CD4-positive, alpha-beta T cell treated with Interferon alpha-2 for 1 hour (primary cell): Measurements from ENCODE around the gene ADGRV1.
"Not testable (repeated sequence)": the region's sequence is repeated elsewhere in the genome, so short reads cannot be mapped to it uniquely, and the experiment has no call there.

Experiments
- DNase-seq, 2 donors: peaks; one replicate each; pipeline ENCODE4 v3.0.0-alpha.2; 2020 to 2022

The ADGRV1 gene

DNA sequence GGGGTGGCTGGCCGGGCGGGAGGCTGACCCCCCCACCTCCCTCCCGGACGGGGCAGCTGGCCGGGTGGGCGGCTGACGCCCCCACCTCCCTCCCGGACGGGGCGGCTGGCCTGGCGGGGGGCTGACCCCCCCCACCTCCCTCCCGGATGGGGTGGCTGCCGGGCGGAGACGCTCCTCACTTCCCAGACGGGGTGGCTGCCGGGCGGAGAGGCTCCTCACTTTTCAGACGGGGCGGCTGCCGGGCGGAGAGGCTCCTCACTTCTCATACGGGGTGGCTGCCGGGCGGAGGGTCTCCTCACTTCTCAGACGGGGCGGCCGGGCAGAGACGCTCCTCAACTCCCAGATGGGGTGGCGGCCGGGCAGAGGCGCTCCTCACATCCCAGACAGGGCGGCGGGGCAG lies 37.2 kb downstream of the ADGRV1 start:
- not testable (repeated sequence) for DNase-seq

DNA sequence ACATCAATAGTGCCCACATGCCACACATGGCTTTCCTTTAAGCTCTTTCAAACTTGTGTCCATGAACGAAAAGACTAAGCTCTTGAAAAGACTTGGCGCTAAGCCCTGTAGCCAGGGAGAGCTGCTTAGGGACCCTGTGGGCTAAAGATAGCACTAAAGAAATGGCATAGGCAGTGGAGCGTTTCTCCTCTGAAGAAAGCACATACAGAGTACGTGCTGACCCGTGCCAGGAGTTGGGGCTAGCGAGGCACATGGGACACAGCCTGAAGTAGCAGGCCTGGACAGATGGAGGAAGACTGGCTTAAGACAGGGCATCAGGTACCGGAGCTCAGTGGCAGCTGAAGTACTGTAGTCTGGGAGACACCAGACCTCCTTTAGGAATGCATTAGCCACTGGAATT lies 39.7 kb downstream of the ADGRV1 start:
- no peak for DNase-seq

DNA sequence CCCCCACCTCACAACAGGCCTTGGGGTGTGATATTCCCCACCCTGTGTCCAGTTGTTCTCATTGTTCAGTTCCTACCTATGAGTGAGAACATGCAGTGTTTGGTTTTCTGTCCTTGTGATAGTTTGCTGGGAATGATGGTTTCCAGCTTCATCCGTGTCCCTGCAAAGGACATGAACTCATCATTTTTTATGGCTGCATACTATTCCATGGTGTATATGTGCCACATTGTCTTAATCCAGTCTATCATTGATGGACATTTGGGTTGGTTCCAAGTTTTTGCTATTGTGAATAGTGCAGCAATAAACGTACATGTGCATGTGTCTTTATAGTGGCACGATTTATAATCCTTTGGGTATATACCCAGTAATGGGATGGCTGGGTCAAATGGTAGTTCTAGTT lies 41.7 kb downstream of the ADGRV1 start:
- not testable (repeated sequence) for DNase-seq

DNA sequence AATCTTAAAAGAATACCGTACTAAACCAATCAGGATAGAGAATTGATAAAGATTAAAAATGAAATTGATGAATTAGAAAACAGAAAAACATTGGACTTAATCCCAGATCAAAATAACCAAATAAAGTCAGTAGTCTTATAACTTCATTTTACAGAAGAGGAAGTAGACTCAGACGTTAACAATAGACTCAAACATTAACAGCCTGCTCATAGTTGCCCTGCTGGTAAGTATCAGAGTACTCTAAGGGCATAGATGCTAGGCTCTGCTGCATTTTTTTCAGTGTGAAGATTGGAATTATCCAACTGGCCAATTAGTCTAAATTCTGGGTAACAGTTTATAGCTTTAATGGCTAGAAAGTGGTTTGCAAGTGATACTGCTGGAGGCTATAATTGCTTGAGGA lies 42.9 kb downstream of the ADGRV1 start:
- DNase-seq: no peak

DNA sequence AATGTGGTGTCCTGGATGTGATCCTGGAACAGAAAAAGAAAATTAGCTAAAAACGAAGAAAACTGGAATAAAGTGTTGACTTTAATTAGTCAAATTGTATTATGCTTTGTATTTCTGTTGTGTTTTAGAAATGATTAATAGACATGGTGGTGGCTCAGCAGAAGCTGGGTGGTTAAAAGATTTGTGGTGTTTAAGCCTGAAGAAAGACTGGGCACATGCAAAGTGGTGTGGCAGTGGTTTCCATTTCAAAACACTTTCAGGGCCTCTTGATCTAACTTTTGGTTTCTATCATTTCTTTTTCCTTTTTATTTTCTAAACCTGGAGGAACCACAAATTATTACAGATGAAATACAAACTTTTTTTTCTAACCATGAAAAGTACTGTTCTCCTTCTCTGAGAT lies 44.1 kb downstream of the ADGRV1 start:
- DNase-seq: no peak

DNA sequence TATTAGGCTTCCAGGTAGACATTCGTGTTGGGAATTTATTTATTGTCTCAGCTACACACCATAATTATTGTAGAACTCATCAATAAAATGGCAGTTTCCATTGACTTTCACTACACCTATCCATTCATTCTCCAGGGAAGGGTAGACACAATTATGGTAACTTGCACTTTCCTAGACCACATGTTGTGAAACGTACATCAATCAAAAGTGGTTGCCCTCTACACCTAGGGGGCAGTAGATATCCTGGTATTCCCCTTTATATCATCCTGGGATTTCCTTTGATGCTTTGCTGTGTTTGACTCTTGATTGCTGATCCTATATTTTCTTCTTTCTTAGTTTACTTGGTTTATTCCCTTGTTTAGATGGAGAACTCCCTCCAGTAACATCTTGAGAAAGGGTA lies 47.9 kb downstream of the ADGRV1 start:
- DNase-seq: no peak

DNA sequence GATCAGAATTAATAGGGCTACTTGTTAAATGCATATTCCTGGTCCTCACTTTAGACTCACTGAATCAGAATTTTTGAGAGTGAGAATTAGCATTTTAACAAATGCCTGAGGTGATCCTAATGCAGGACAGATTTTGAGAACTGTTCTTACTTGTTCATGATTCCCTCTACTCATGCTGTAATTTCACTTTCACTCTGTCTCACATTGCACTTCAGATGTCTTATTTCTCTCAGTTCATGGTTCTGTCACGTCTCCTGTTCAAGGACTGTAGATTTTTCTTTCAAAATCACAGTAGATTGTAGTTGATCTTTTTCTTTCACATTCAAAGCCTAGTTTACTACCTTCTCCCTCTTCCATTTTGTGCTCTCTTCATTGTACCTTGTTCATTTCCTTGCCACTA lies 54.3 kb downstream of the ADGRV1 start:
- DNase-seq: no peak

DNA sequence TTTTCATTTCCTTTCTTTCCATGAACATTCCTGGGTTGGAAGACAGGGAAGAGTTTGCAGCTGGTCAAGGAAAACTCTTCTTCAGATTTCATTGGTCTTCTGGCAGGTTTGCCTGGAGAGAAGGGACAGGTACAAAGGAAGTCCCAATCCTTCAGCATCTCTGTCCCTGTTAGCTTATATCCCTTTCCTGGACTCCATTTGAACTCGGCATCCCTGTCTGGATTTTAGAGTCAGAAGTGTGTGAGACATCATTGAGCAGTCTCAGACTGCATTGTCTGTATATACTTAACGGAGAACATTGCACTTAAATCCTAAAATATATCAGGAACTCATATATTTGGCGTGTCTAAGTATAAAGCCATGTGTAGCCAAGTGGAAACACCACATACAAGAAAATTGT lies 54.9 kb downstream of the ADGRV1 start:
- no peak for DNase-seq

DNA sequence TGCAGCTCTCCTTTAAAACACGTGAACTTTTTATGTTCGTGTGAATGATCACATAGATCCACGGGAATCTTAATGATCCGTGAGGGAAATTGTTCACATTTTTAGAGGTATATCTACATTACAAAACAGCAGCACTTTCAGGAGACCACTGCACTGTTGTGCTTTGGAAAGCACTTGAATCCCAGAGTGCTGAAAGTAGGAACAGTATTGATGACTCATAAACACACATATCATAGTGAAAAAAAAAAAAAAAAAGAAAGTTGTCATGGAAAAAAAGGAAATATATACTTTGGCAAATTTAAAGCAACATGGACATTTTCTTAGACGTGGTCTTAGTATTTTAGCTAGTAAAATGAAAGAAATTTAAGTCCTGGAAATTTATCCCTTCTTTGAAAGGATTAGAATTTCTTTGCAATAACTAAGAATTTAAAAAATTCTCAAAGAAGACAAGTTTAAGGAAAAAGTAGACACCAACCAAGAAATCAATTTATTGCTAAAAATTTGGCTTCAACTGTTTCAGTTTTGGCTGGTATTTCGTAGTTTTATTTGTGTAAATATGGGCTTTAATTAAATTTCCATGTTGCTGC lies 55.4 kb downstream of the ADGRV1 start:
- DNase-seq: no peak

DNA sequence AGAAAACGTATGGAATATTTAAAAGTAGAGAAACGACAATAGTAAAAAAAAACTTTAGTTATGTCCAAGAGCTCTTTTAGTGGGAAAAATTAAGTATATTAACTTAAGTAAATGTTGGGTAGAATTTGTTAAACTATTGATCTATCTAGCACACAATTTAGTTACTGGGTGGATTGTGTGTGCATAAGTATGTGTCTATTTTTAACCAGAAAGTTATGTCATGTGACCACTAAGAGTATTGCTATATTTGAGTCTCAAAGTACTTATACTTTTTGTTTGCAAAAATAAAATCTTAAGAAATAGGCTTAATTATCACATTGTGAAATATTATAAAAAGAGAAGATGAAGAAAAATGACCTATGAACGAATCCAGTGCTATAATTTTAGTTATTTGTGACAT lies 56.8 kb downstream of the ADGRV1 start:
- DNase-seq: no peak

DNA sequence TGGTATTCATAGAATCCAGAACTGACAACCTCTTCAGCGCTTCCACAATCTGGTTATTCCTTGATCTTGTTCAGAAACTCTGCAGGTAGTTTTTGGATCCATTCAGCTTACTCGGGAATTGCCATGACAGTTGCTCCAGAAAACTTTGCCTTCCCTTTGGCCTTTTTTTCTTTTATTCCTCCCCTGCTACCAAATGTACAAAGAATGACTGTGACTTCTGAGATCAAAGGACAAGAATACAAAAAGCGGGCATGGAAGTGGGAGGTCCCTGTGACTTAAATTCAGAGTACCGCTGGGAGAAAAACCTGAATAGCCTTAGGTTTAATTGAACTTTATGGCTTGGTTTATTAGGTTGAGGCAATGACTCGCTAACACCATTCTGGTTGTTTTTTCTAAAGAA lies 59.5 kb downstream of the ADGRV1 start:
- DNase-seq: no peak

DNA sequence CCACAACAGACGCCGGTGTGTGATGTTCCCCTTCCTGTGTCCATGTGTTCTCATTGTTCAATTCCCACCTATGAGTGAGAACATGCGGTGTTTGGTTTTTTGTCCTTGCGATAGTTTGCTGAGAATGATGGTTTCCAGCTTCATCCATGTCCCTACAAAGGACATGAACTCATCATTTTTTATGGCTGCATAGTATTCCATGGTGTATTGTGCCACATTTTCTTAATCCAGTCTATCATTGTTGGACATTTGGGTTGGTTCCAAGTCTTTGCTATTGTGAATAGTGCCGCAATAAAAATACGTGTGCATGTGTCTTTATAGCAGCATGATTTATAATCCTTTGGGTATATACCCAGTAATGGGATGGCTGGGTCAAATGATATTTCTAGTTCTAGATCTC lies 61.2 kb downstream of the ADGRV1 start:
- not testable (repeated sequence) for DNase-seq

DNA sequence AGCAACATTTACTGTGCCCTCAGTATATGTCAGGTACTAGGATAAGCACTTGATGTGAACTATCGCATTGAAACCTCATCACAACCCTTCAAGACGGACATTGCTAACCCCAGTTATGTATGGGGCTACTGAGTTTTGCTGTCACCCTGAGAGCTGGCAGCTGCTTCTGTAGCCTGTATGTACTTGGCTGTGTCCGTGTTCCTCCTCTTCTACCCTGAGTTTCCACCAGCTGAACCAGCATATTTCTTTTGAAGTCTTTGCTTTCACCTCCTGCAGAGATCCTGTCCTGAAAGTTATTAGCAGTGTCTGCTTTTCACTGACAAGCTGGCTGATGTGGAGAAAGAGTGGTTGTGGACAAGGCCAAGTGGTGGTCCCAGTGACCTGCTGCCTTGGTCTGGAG lies 63.3 kb downstream of the ADGRV1 start:
- no peak for DNase-seq

DNA sequence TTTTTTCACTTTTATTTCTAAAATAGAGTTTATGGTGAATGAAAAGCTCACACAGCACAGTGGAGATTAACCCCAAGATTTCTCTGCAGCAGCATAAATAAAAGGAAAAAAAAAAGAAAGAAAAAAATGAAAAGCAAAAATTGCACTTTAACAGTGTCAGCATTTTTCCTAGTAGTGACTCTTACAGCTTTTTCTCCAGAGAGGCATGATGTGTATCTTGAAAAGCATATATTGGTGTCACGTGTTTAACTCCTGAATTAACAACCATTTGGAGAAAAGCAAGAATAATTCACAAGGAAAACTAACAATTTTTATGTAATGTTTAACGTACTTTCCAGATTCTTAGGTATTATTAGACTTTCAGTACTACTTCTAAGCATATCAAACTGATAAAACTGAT lies 67.9 kb downstream of the ADGRV1 start:
- DNase-seq: no peak

DNA sequence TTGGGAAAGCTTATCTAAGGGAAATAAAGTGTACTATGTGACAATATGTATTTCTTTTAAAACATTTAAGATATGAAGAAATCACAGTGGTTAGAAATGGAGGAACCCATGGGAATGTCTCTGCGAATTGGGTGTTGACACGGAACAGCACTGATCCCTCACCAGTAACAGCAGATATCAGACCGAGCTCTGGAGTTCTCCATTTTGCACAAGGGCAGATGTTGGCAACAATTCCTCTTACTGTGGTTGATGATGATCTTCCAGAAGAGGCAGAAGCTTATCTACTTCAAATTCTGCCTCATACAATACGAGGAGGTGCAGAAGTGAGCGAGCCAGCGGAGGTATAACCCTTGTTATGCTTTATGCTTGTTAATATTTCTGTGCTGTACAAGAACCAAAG lies 69.9 kb downstream of the ADGRV1 start:
- DNase-seq: no peak

DNA sequence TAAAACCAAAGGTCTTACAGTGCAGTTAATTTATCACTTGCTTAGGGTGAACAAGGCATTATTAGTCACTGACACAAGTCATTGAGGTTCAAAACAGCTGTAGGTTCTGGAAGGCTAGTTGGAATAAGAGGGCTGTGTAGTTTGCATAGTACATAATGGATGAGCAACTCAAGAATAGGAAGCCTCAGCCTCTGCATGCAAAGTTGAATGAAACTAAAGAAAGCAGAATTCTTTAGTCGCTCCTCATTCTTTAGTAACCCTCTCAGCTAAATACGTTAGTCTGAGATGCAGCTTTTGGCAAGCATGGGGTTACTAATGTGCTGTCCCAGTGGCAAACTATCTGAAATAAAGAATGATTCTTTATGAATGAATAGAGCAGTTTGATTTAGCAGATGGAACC lies 74.2 kb downstream of the ADGRV1 start:
- DNase-seq: no peak

DNA sequence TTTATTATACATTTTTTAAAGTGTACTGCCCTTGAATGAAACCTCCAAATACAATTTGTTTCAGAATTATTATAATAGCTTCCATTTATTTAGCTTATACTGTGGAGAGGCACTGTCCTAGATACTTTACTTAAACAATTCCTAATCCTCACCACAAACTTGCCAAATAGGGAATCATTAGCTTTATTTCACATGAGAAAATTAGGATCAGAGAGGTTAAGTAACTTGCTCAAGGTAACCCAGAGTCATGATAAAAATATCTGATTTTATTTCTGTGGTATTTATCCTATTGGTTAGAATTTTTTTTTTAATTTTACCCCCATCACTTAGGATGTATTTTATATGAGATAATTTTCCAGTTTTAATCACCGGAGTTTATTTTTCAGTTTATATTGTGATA lies 78.4 kb downstream of the ADGRV1 start:
- DNase-seq: no peak

DNA sequence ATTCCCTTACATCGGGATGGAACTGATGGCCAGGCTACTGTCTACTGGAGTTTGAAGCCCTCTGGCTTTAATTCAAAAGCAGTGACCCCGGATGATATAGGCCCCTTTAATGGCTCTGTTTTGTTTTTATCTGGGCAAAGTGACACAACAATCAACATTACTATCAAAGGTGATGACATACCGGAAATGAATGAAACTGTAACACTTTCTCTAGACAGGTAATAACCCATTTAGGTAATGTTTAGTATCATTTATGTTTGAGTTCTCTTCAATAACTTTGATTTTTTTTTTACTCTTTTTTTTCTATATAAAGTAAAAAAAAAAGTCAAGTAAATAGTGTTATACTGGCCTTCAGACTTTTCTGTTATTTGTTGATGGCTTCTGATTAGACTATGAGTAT lies 79.1 kb downstream of the ADGRV1 start:
- DNase-seq: no peak

DNA sequence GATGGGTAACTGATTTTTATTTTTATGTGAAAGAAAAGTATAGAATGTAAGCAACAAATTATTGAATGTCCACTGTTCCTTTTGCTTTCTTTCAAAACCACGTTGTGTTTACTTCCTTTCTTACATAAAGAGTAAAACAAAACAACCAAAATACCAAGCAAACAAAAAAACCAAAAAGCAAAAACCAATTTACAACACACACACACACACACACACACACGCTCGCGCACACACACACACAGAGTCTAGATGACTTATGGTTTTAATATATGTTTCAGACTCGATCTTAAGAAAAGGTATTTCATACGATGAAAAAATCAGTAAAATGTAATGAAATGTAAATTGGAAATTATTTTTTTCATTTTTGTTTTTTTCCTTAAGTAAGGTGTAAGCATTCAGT lies 80.3 kb downstream of the ADGRV1 start:
- no peak for DNase-seq

DNA sequence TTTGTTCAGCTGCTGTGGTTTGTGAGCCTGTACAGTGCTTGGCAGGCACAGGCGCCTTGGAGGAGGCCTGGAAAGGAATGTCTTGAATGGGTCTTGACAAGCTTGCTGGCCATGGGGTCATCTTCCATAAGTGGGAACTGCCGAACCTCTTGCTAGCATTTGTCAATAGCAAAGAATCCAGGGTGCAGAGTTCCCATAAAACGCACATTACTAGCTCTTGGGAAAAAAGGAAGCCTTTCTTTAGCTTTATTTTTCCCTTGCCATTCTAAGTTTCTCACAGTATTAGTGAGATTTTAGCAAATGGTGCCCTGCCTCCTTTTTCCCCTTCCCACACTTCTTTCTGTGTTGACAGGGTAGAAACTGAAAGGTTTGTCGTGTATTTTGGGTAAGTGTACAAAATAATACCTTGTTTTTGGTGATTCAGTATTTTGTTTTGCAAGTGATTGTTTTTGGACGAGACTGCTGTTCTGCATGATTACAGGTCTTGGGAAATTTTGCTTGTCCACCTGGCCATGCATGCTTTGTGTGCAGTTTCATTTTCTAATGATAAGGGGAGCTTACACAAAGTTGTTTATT lies 82.0 kb downstream of the ADGRV1 start:
- DNase-seq: no peak

DNA sequence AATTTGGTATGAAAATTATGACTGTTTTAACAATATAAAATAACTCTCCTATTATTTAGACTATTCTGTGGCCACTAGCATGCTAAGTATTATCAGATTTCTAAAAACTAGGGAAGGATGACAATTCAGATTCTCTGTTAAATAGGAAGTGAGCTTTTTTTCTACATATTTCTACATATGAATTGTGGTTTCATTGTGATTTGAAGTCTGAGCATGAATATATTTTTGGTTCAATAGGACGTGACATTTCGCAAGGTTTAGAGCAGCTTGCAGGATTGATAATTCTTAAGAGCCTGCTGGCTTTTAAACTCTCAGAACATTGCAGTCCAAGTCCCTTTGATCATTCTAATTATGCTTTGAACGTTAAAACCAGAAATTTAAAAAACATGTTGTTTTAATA lies 82.9 kb downstream of the ADGRV1 start:
- DNase-seq: no peak

DNA sequence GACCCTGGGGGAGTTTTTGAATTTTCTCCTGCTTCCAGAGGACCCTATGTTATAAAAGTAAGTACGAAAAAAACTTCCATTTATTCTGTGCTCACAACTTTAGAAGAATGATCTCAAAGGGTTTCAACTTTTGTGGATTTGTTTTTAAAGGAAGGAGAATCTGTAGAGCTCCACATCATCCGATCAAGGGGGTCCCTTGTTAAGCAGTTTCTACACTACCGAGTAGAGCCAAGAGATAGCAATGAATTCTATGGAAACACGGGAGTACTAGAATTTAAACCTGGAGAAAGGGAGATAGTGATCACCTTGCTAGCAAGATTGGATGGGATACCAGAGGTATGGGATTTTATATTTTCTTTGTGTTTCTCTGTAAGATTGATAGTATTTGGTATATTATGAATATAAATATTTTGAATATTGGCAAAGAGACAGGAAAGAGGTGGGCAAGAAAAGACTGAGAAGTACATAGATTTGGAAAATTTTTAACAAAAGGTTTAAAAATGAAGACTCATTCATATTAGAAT lies 84.2 kb downstream of the ADGRV1 start:
- no peak for DNase-seq

DNA sequence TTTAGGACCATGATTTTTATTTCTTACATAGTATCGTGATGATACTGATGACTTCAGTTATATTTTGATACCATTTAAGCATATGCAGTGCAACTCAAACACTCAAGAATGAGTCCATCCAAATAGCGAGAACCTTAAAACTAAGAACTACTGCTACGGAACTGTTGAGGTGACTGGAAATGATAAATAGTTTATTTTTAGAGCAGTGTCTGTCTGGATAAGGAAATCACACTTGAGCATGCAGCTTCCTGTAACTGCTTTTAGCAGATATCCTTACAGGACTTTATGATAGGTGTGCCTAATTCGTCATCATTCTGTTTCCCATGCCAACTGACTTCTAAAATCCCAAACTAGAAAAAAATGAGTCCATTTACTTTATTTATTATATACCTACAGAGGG lies 85.5 kb downstream of the ADGRV1 start:
- DNase-seq: no peak

DNA sequence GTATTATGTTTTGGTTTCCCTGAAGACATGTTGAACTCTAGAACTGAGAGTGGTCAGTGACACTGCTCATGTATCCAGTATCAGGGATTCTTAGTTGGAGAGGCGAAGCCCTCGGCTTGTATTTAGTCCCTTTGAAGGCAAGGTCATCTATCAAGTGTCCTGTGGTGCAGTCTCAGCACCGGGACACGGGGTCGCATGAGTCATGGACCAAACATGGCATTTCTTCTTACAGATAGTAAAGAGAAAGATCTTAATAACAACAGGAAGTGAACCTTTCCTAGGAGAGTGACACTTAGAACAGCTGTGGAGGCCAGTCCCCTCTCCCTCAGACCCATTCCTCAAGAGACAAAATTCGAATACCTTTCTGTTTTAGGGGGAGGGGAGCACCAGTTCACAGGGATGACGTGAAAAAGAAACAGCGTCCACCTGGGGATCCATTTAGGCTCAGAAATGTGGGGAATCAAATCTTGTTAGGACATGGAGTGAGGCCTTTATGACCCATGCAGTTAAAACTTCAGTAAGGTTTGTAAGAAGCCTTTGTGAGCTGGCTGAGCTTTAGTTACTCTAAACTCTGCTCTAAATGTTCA lies 86.5 kb downstream of the ADGRV1 start:
- no peak for DNase-seq

DNA sequence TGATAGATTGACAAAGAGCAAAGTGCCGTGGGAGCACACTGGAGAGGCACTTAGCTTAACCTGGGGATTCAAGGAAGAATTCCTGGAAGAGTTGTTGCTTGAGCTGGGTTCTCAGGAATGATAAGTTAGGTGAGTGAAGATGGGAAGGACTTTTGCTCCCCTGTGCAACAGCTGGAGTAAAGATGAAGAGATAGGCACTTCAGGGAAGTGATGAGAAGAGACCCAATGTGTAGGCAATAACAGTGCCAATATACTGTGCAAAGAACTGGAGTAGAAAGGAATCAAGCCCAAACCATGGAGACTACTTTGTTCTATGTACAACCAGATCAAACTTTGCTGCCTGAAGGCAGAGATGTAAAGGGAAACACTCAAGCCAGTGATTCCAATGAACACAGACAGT lies 92.2 kb downstream of the ADGRV1 start:
- no peak for DNase-seq
